Fibroblast of mammary gland (primary cell): ENCODE results near the gene HOXB7.

Experiments
- DNase-seq: peaks from one replicate; pipeline ENCODE4 v3.0.0-alpha.2; 2010; ENCODE audit warnings: low read depth
- H3K4me3 ChIP-seq: 2 replicates; pipeline ENCODE4 v1.5.1; 2011; ENCODE audit warnings: low read depth, mild to moderate bottlenecking, low read length, moderate library complexity; ENCODE audit not compliant: control insufficient read depth
- TF ChIP-seq, protein P1 (sequence below): conservative IDR thresholded peaks from 2 replicates; pipeline ENCODE4 v1.5.1; 2011; ENCODE audit warnings: low read depth, low read length, inconsistent platforms; ENCODE audit not compliant: control insufficient read depth, insufficient read depth

HOXB7 gene

DNA sequence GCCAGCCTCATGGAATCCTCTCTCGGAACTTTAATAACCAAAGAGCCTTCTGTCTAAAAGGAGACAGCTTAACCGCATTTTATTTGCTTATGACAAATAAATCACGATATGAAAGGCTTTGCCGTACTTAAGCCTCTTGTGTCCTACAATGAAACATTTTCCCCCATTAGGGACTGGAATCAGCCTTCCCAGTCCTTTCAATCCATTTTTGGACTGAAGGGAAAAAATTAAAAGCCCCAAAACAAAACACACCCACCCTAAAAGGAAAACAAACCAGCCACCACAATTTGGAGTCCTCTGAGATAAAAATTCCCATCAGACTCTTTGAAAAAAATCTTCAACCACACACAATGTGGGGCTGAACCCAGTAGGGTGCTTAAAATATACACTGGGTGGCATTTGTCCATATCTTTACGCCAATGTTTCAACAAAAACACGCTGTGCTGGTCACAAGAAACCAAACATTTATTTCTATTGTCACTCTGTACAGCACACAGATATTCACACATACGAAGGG, 35.7 kb downstream of the HOXB7 start:
- TF ChIP-seq, protein P1, sequence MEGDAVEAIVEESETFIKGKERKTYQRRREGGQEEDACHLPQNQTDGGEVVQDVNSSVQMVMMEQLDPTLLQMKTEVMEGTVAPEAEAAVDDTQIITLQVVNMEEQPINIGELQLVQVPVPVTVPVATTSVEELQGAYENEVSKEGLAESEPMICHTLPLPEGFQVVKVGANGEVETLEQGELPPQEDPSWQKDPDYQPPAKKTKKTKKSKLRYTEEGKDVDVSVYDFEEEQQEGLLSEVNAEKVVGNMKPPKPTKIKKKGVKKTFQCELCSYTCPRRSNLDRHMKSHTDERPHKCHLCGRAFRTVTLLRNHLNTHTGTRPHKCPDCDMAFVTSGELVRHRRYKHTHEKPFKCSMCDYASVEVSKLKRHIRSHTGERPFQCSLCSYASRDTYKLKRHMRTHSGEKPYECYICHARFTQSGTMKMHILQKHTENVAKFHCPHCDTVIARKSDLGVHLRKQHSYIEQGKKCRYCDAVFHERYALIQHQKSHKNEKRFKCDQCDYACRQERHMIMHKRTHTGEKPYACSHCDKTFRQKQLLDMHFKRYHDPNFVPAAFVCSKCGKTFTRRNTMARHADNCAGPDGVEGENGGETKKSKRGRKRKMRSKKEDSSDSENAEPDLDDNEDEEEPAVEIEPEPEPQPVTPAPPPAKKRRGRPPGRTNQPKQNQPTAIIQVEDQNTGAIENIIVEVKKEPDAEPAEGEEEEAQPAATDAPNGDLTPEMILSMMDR, result no peak
- DNase-seq, result peak; percentile 57
- peak overlapping the region; percentile 36 for H3K4me3 ChIP-seq

GRCh38 chr17:48574505-48575065, 36.2 kb downstream of the HOXB7 start:
- TF ChIP-seq, protein P1, result no peak
- no peak for DNase-seq
- peak overlapping the region; percentile 36 for H3K4me3 ChIP-seq

- no peak for DNase-seq
- H3K4me3 ChIP-seq, result peak overlapping the region; percentile 34
- TF ChIP-seq, protein P1, result no peak
Observed at GRCh38 chr17:48571826-48572417, 38.9 kb downstream of the HOXB7 start.

DNA sequence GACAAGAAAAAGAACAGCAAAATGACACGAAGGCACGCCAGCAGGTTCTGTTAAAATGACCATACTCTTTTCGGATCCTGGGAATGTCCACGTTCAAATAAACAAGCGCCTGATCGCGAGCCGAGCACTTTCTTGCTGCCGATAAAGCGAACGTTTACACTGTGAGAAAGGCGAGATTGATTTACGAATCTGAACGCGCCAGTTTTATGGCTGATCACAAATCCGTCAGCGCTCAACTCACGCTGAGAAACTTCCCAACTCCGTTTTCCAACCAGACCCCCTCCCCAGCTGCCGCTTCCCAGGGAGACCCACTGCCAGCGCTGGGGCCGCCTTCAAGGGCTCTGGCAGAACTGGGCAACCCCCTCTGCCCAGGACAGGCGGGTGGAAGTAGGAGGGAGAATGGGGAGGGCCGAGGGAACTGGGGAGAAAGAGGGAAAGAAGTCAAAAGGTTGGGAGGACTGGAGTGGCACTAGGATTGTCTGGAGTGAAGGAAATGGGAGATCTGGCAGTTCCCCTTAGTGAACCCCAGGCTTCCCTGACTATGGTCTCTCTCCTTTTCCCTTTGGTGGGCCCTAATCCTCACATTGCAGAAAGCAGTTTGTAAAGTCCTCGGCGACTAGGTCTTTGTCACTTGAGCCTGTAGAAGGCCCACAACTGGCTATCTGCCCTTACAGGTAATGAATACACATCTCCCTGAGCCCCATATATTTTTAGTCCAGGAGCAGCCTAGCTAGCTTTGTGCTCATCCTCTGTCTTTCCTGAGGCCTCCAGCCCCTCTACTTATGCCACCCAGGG, 39.6 kb downstream of the HOXB7 start:
- TF ChIP-seq, protein P1, result no peak
- H3K4me3 ChIP-seq, result peak overlapping the region; percentile 34
- DNase-seq, result no peak

- DNase-seq, result no peak
- H3K4me3 ChIP-seq, result peak overlapping the region; percentile 34
- TF ChIP-seq, protein P1, result no peak
Observed at GRCh38 chr17:48570325-48571023, 40.3 kb downstream of the HOXB7 start.

DNA sequence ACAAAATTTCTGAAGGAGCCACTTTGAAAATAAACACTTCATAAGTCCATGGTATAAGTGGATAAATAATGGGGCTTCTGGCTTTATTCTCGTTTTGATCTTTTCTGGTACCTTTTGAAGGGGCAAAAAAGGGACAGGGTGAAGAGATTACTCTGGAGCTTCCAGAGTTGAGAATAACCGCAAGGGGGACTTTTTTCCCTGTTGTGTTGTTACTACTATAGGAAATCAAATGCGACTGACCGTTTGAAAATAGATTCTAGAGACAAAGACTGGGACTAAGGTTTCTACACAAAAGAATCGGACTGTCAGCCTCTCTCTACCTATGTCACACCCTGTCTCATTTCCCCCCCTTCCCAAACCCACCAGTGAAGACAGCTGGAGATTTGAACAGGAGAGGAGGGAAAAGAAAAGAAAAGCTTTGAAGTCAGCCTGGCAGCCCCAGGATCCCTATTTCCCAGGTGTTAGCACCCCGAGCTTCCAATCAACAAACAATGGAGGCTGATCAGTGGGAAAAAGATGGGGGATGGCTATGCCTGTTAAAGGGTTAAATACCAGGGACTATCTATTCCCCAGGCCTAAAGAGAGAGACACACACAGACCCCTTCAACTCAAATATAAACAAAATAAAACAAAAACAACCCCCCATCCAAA, 41.0 kb downstream of the HOXB7 start:
- H3K4me3 ChIP-seq, result peak overlapping the region; percentile 34
- no peak for DNase-seq
- TF ChIP-seq, protein P1, result peak; percentile 6
